NCI-H187 treated with DMSO at 0.1 percent for 48 hours (cell line): ENCODE data around the gene R3HDM4.
"Not testable (repeated sequence)": the region's sequence is repeated elsewhere in the genome, so short reads cannot be mapped to it uniquely, and the experiment has no call there.

ENCODE experiments used
- DNase-seq: peaks from one replicate; lab custom pipeline; 2025; lab: John Stamatoyannopoulos, UW

Gene R3HDM4

GRCh38 chr19:890831-891230, 22.2 kb downstream of the R3HDM4 start:
- DNase-seq, result no peak

GRCh38 chr19:889662-890295, 23.2 kb downstream of the R3HDM4 start:
- DNase-seq, result no peak

GRCh38 chr19:888581-889385, 24.2 kb downstream of the R3HDM4 start:
- DNase-seq, result no peak

GRCh38 chr19:887599-887998, 25.4 kb downstream of the R3HDM4 start:
- DNase-seq, result no peak

GRCh38 chr19:887072-887471, 25.9 kb downstream of the R3HDM4 start:
- no peak for DNase-seq

- DNase-seq, result no peak
Measured at GRCh38 chr19:885536-886224, 27.3 kb downstream of the R3HDM4 start.

- DNase-seq, result no peak
Measured at GRCh38 chr19:884420-885211, 28.4 kb downstream of the R3HDM4 start.

GRCh38 chr19:883661-884211, 29.3 kb downstream of the R3HDM4 start:
- no peak for DNase-seq

- DNase-seq, result no peak
Measured at GRCh38 chr19:882871-883497, 30.0 kb downstream of the R3HDM4 start.

- DNase-seq, result no peak
Measured at GRCh38 chr19:881385-882071, 31.5 kb downstream of the R3HDM4 start.

GRCh38 chr19:879711-880438, 33.1 kb downstream of the R3HDM4 start:
- no peak for DNase-seq

- DNase-seq, result not testable (repeated sequence)
Measured at GRCh38 chr19:878751-879561, 34.1 kb downstream of the R3HDM4 start.

- DNase-seq, result not testable (repeated sequence)
Measured at GRCh38 chr19:877992-878660, 34.9 kb downstream of the R3HDM4 start.

- no peak for DNase-seq
Measured at GRCh38 chr19:876780-877314, 36.2 kb downstream of the R3HDM4 start.

- no peak for DNase-seq
Measured at GRCh38 chr19:876089-876488, 36.9 kb downstream of the R3HDM4 start.

- DNase-seq, result no peak
Measured at GRCh38 chr19:875265-875879, 37.6 kb downstream of the R3HDM4 start.

- no peak for DNase-seq
Measured at GRCh38 chr19:873561-874041, 39.4 kb downstream of the R3HDM4 start.

- DNase-seq, result no peak
Measured at GRCh38 chr19:873084-873483, 39.9 kb downstream of the R3HDM4 start.
